Stomach (tissue), 4 donors: ENCODE results near the gene ALOX5AP.

Source experiments
- EP300 ChIP-seq: sonication (generic); formaldehyde crosslinking; IDR thresholded peaks from one replicate; pipeline ENCODE4 v1.6.1; 2017; ENCODE audit warnings: antibody characterized with exemption
- POLR2A ChIP-seq, 4 donors: fragments of 450-650 bp; IDR thresholded peaks; one replicate each; pipeline ENCODE4 v1.6.1; 2016; ENCODE audit warnings: antibody characterized with exemption in 4 of 4, control low read depth in 2 of 4, mild to moderate bottlenecking in 1 of 4, moderate library complexity in 1 of 4
- POLR2AphosphoS5 ChIP-seq, 3 donors: sonication (generic); formaldehyde crosslinking; IDR thresholded peaks; one replicate each; pipeline ENCODE4 v1.6.1; 2016; ENCODE audit warnings: antibody characterized with exemption in 3 of 3
- TF ChIP-seq, protein P1 (sequence below), 7 experiments: fragments of 450-650 bp in 4 of 7; fragments of 200-600 bp in 3 of 7; sonication (generic) in 3 of 7; IDR thresholded peaks; one replicate each; pipeline ENCODE4 v1.5.1; 2016 to 2019; ENCODE audit warnings: antibody characterized with exemption in 7 of 7, control low read depth in 2 of 7, mild to moderate bottlenecking in 1 of 7

- TF ChIP-seq POLR2A (IDR thresholded peaks at IDR 0.05) (no peak), POLR2AphosphoS5 (IDR thresholded peaks at IDR 0.05) (no peak), EP300 (no peak)
- TF ChIP-seq, protein P1, sequence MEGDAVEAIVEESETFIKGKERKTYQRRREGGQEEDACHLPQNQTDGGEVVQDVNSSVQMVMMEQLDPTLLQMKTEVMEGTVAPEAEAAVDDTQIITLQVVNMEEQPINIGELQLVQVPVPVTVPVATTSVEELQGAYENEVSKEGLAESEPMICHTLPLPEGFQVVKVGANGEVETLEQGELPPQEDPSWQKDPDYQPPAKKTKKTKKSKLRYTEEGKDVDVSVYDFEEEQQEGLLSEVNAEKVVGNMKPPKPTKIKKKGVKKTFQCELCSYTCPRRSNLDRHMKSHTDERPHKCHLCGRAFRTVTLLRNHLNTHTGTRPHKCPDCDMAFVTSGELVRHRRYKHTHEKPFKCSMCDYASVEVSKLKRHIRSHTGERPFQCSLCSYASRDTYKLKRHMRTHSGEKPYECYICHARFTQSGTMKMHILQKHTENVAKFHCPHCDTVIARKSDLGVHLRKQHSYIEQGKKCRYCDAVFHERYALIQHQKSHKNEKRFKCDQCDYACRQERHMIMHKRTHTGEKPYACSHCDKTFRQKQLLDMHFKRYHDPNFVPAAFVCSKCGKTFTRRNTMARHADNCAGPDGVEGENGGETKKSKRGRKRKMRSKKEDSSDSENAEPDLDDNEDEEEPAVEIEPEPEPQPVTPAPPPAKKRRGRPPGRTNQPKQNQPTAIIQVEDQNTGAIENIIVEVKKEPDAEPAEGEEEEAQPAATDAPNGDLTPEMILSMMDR (IDR thresholded peaks at IDR 0.05): no peak
These were observed 64.0 kb downstream of the ALOX5AP start for GRCh38 chr13:30799356-30799824.
